WTC11 (cell line): ENCODE results near the gene ZNF776. TPM values are rescaled to one million over a fixed set of nuclear protein-coding genes. Genes with fewer than 3 reads are reported as not detected.
"Not testable (repeated sequence)": the region's sequence is repeated elsewhere in the genome, so short reads cannot be mapped to it uniquely, and the experiment has no call there.

Source experiments
- ATAC-seq: fragments of 200-7000 bp; cut with Tn5 transposase; 2 replicates; pipeline ENCODE4 v1.10.0; 2021; ENCODE audit warnings: mild to moderate bottlenecking, moderate library complexity
- CTCF ChIA-PET: fragments of 300-600 bp; sonication (Branson Sonifier 250); formaldehyde crosslinking; loops from one replicate; lab custom pipeline; 2021; ENCODE audit warnings: antibody characterized with exemption; lab: Charles Lee
- POLR2A ChIA-PET: fragments of 350-600 bp; sonication (Branson Sonifier 250); formaldehyde crosslinking; loops from one replicate; lab custom pipeline; 2021; ENCODE audit warnings: antibody characterized with exemption; lab: Charles Lee
- DNase-seq: peaks from one replicate; pipeline ENCODE4 v3.0.0; 2021; ENCODE audit warnings: low spot score
- H3K27ac Mint-ChIP-seq: 2 replicates; pipeline ENCODE4 v1.8.0; 2021; ENCODE audit warnings: mixed read lengths
- H3K27me3 Mint-ChIP-seq: 2 replicates; pipeline ENCODE4 v1.8.0; 2021; ENCODE audit warnings: low read depth, mild to moderate bottlenecking, moderate library complexity, mixed read lengths
- H3K36me3 Mint-ChIP-seq: 2 replicates; pipeline ENCODE4 v1.8.0; 2021; ENCODE audit warnings: mixed read lengths
- H3K4me1 Mint-ChIP-seq: 2 replicates; pipeline ENCODE4 v1.8.0; 2022; ENCODE audit warnings: mixed read lengths
- H3K4me3 Mint-ChIP-seq: 2 replicates; pipeline ENCODE4 v1.8.0; 2021; ENCODE audit warnings: mild to moderate bottlenecking, moderate library complexity, mixed read lengths
- H3K9me3 Mint-ChIP-seq: 2 replicates; pipeline ENCODE4 v1.8.0; 2021; ENCODE audit warnings: mixed read lengths
- ARID4B ChIP-seq: sonication (generic); formaldehyde crosslinking; IDR thresholded peaks from 2 replicates; pipeline ENCODE4 v1.8.0; 2023; ENCODE audit warnings: missing genetic modification reagents, mild to moderate bottlenecking, borderline replicate concordance
- ATF3 ChIP-seq: sonication (generic); formaldehyde crosslinking; conservative IDR thresholded peaks from 2 replicates; pipeline ENCODE4 v1.8.1; 2022; ENCODE audit warnings: mild to moderate bottlenecking, missing genetic modification reagents
- CDX4 ChIP-seq: fragments of 250-450 bp; sonication (Bioruptor Pico); IDR thresholded peaks from 2 replicates; pipeline ENCODE4 v1.9.0; 2021; ENCODE audit warnings: moderate library complexity, mild to moderate bottlenecking, inconsistent platforms, borderline replicate concordance
- CREB1 ChIP-seq: sonication (generic); formaldehyde crosslinking; IDR thresholded peaks from 2 replicates; pipeline ENCODE4 v1.8.0; 2023; ENCODE audit warnings: mild to moderate bottlenecking, missing genetic modification reagents
- EMX1 ChIP-seq: fragments of 250-450 bp; sonication (Bioruptor Pico); IDR thresholded peaks from 2 replicates; pipeline ENCODE4 v1.8.0; 2021; ENCODE audit warnings: mild to moderate bottlenecking
- ETV6 ChIP-seq: sonication (generic); formaldehyde crosslinking; IDR thresholded peaks from 2 replicates; pipeline ENCODE4 v1.8.1; 2022; ENCODE audit warnings: mild to moderate bottlenecking, missing genetic modification reagents
- FOXP4 ChIP-seq: sonication (generic); formaldehyde crosslinking; IDR thresholded peaks from 2 replicates; pipeline ENCODE4 v1.8.0; 2022; ENCODE audit warnings: mild to moderate bottlenecking, missing genetic modification reagents
- IRF2 ChIP-seq: sonication (generic); formaldehyde crosslinking; IDR thresholded peaks from 2 replicates; pipeline ENCODE4 v1.8.0; 2022; ENCODE audit warnings: low read depth, missing genetic modification reagents, borderline replicate concordance
- NFATC4 ChIP-seq: fragments of 250-450 bp; sonication (Bioruptor Pico); IDR thresholded peaks from 2 replicates; pipeline ENCODE4 v1.9.0; 2021; ENCODE audit warnings: mild to moderate bottlenecking
- NFE2L1 ChIP-seq: sonication (generic); formaldehyde crosslinking; IDR thresholded peaks from 2 replicates; pipeline ENCODE4 v1.8.1; 2023; ENCODE audit warnings: missing genetic modification reagents
- NR2C2 ChIP-seq: sonication (generic); formaldehyde crosslinking; IDR thresholded peaks from 2 replicates; pipeline ENCODE4 v1.8.0; 2022; ENCODE audit warnings: mild to moderate bottlenecking, missing genetic modification reagents
- NR3C1 ChIP-seq: sonication (generic); formaldehyde crosslinking; conservative IDR thresholded peaks from 2 replicates; pipeline ENCODE4 v1.8.1; 2023; ENCODE audit warnings: low read depth, mild to moderate bottlenecking, missing genetic modification reagents
- SMAD3 ChIP-seq: sonication (generic); formaldehyde crosslinking; IDR thresholded peaks from 2 replicates; pipeline ENCODE4 v1.8.0; 2022; ENCODE audit warnings: missing genetic modification reagents, mild to moderate bottlenecking, borderline replicate concordance
- STAT6 ChIP-seq: sonication (generic); formaldehyde crosslinking; conservative IDR thresholded peaks from 2 replicates; pipeline ENCODE4 v1.8.1; 2023; ENCODE audit warnings: mild to moderate bottlenecking, low read depth, missing genetic modification reagents, moderate library complexity
- TEAD1 ChIP-seq: sonication (generic); formaldehyde crosslinking; IDR thresholded peaks from 2 replicates; pipeline ENCODE4 v1.8.0; 2022; ENCODE audit warnings: mild to moderate bottlenecking, missing genetic modification reagents
- USF1 ChIP-seq: sonication (generic); formaldehyde crosslinking; IDR thresholded peaks from 2 replicates; pipeline ENCODE4 v1.8.0; 2022; ENCODE audit warnings: mild to moderate bottlenecking, missing genetic modification reagents
- ZNF263 ChIP-seq: sonication (generic); formaldehyde crosslinking; IDR thresholded peaks from 2 replicates; pipeline ENCODE4 v1.8.1; 2022; ENCODE audit warnings: low read depth, mild to moderate bottlenecking, moderate library complexity, missing genetic modification reagents
- ZNF423 ChIP-seq: fragments of 250-450 bp; sonication (Bioruptor Pico); IDR thresholded peaks from 2 replicates; pipeline ENCODE4 v2.1.2; 2022; ENCODE audit warnings: mild to moderate bottlenecking, moderate library complexity
- total RNA-seq: library from RNA; stranded (reverse); gene quantifications from 3 replicates; pipeline ENCODE4 v1.2.3, GENCODE V29; 2021

Gene ZNF776
- total RNA-seq, 1 experiment from 2014 or later = 14.3 TPM

GRCh38 chr19:57789288-57789687 is 42.7 kb downstream of the ZNF776 start:
- peaks cover 12% of the 10 kb centered on the region for H3K4me1 Mint-ChIP-seq
- CTCF ChIA-PET = no interaction called here
- H3K9me3 Mint-ChIP-seq = no peaks in the 10 kb centered on the region
- peaks cover 27% of the 10 kb centered on the region for H3K36me3 Mint-ChIP-seq
- TF ChIP-seq ZNF423 (no peak), TEAD1 (CRISPR knock-in tag) (no peak), ETV6 (CRISPR knock-in tag) (no peak), USF1 (CRISPR knock-in tag) (no peak), FOXP4 (CRISPR knock-in tag) (no peak), NR2C2 (CRISPR knock-in tag) (no peak), IRF2 (CRISPR knock-in tag) (no peak), EMX1 (CRISPR knock-in tag) (no peak), ZNF263 (CRISPR knock-in tag) (no peak), NFATC4 (CRISPR knock-in tag) (no peak), NFE2L1 (CRISPR knock-in tag) (no peak), CDX4 (no peak), NR3C1 (CRISPR knock-in tag) (no peak), SMAD3 (CRISPR knock-in tag) (no peak), CREB1 (CRISPR knock-in tag) (no peak), ARID4B (no peak), ATF3 (CRISPR knock-in tag) (no peak), STAT6 (CRISPR knock-in tag) (no peak)
- TF ChIP-seq, all 79 proteins: peak for 0
- POLR2A ChIA-PET = no interaction called here
- Mint-ChIP-seq H3K4me3 (no peak overlapping the region), H3K27ac (no peak overlapping the region), H3K27me3 (no peaks in the 10 kb centered on the region)
- ATAC-seq = no peak
- DNase-seq = no peak

- H3K4me3 Mint-ChIP-seq, DNase-seq, POLR2A ChIA-PET, H3K27me3 Mint-ChIP-seq, H3K27ac Mint-ChIP-seq, CTCF ChIA-PET, H3K9me3 Mint-ChIP-seq: not testable (repeated sequence)
- peaks cover 34% of the 10 kb centered on the region for H3K4me1 Mint-ChIP-seq
- peak; percentile 68 for ATAC-seq
- peaks cover 17% of the 10 kb centered on the region for H3K36me3 Mint-ChIP-seq
Observed at GRCh38 chr19:57796580-57796979, 50.0 kb downstream of the ZNF776 start.
